Psoas muscle (tissue), 8 donors: Measurements from ENCODE around the gene SLC2A9. TPM values are rescaled to one million over a fixed set of nuclear protein-coding genes. Genes with fewer than 3 reads are reported as not detected.

Experiments used
- ATAC-seq, 4 donors: fragments of 200-7000 bp; cut with Tn5 transposase; one replicate each; pipeline ENCODE4 v1.9.1; 2020; ENCODE audit warnings: moderate library complexity in 3 of 4, mild to moderate bottlenecking in 2 of 4
- DNase-seq, 2 donors: peaks; one replicate each; pipeline ENCODE4 v3.0.0-alpha.2; 2020
- H3K27ac ChIP-seq: fragments of 200-600 bp; one replicate; pipeline ENCODE4 v1.8.0; 2022
- H3K27me3 ChIP-seq, 3 donors: fragments of 200-600 bp in 1 of 3; one replicate each; pipeline versions ENCODE4 v1.6.1 to v1.8.0; 2013 to 2022; ENCODE audit warnings: low read length in 2 of 3, mild to moderate bottlenecking in 2 of 3, moderate library complexity in 1 of 3; ENCODE audit not compliant: insufficient read depth in 3 of 3
- H3K36me3 ChIP-seq, 2 donors: fragments of 200-600 bp in 1 of 2; one replicate each; pipeline versions ENCODE4 v1.6.1 to v1.8.0; 2013 to 2022; ENCODE audit warnings: low read depth in 1 of 2, mild to moderate bottlenecking in 1 of 2, moderate library complexity in 1 of 2; ENCODE audit not compliant: insufficient read depth in 1 of 2
- H3K4me1 ChIP-seq: fragments of 200-600 bp; one replicate; pipeline ENCODE4 v1.8.0; 2022
- H3K4me3 ChIP-seq: fragments of 200-600 bp; one replicate; pipeline ENCODE4 v1.8.0; 2022; ENCODE audit warnings: mild to moderate bottlenecking
- H3K9me3 ChIP-seq: fragments of 200-600 bp; one replicate; pipeline ENCODE4 v1.8.0; 2022
- CTCF ChIP-seq: fragments of 200-600 bp; IDR thresholded peaks from one replicate; pipeline ENCODE4 v1.8.0; 2022; ENCODE audit warnings: antibody characterized with exemption
- WGBS, 3 donors: extraction: QIAGEN DNeasy Blood & Tissue Kit; methylation state at CpG; one replicate each; pipeline versions ENCODE4 v1.1.6 to v1.1.7; 2013; 5-methylcytosine and 5-hydroxymethylcytosine counted together
- intact Hi-C, 2 donors: fragments of 100-400 bp; cut with DNase I; formaldehyde crosslinking; loops; one replicate each; pipeline versions ENCODE4 v1.11.0 to v1.14.2; 2022
- long read RNA-seq, 2 donors: library from polyadenylated mRNA; unstranded; transcript quantifications; one replicate each; pipeline ENCODE4 v2.0.0, GENCODE V29; 2021
- polyA plus RNA-seq, 3 donors: library from polyadenylated mRNA; stranded (reverse); fragments of 200-250 nt; gene quantifications; one replicate each; pipeline ENCODE4 v1.2.3, GENCODE V29; 2013
- total RNA-seq, 4 donors: library from RNA; stranded (reverse); fragmentation: NEBNext Ultra II Directional in 2 of 4; extraction: Animal tissue kit (Norgen Biotek cat#: 25700) in 2 of 4; gene quantifications; one replicate each; pipeline versions ENCODE4 v1.2.1 to v1.2.4, GENCODE V29; 2021 to 2023
- donor health status: healthy with polysubstance abuse.
- donor health status: DM: no; HTN: no; CAD: no; lungs with moderate emphysema.
- donor health status: Bipolar disorder and iron deficiency.
- donor health status: healthy.
- donor health status: DM: yes; HTN: yes; CAD: no.
- donor health status: DM: no; HTN: no; CAD: no.
- donor health status: DM: no; HTN: no; CAD: no.
- donor health status: DM: yes; HTN: yes; CAD: no.

The SLC2A9 gene
- total RNA-seq: 1 to 10 TPM in 3 of 4 donors, under 1 TPM in 1; 0.71 to 2.4 (median 1.5) TPM
- 1 to 10 TPM in 1 of 3 donors, under 1 TPM in 2; 0.37 to 2.7 (median 0.52) TPM for polyA plus RNA-seq
- long read RNA-seq, donor 1: 0 reads
- long read RNA-seq, donor 2, partial matches to known transcripts: 0 of 1 reads
- long read RNA-seq, donor 2, other reads (novel, unspliced or antisense): 1 of 1 reads

DNA sequence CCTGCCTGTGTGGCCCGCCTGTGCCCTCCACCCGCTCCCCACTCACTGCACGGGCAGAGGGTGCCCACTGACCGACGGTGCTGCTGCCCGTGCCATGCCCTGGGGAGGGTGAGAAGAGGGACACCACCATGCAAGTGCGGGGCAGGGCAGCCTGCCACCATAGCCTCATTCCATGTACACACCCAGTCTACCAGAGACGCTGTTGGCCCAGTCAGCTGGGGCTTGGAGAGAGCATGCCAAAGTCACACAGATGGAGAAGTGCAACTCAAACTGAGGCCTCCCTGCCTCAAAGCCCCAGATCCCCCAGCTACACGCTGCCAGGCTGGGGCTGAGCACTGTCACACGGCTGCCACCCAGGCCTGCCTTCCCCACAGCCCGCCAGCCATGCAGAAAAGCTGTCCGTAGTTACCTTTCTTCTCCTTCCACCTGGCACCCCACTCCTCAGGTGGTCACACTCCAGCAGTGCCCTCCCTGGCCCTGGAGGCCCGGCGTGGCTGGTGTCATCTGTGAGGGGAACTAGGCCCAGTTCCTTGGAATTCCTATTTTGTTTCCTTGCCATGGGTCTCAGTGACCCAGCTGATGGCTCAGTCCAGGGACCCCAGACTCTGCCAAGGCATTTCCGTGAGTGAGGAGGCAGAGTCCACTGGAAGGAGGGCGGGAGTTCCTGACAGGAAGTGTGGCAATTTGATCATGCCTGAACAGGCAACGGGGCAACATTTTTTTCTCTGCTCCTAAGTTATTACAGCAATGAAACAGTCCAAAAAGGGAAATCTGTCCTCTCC, at the start of gene SLC2A9:
TSS of gene SLC2A9 (minus strand) at position 627 of the 782 bp plus-strand sequence. CDS start at position 559, 68 bp downstream.
- Histone ChIP-seq H3K27me3 (no peaks in the 10 kb centered on the region), H3K9me3 (no peaks in the 10 kb centered on the region), H3K4me1 (peaks cover 24% of the 10 kb centered on the region), H3K36me3 (no peaks in the 10 kb centered on the region), H3K4me3 (peak within 1 kb of the TSS; percentile 4), H3K27ac (peak within 1 kb of the TSS; percentile 68)
- WGBS, 3 donors: 47 to 59% (median 50%) methylated on average over 17 of the region's 17 CpGs
- TF ChIP-seq CTCF: no peak
- intact Hi-C loops: no loop called here
- DNase-seq (peak in 1 of 2 donors; percentile 63), ATAC-seq (no peak)

DNA sequence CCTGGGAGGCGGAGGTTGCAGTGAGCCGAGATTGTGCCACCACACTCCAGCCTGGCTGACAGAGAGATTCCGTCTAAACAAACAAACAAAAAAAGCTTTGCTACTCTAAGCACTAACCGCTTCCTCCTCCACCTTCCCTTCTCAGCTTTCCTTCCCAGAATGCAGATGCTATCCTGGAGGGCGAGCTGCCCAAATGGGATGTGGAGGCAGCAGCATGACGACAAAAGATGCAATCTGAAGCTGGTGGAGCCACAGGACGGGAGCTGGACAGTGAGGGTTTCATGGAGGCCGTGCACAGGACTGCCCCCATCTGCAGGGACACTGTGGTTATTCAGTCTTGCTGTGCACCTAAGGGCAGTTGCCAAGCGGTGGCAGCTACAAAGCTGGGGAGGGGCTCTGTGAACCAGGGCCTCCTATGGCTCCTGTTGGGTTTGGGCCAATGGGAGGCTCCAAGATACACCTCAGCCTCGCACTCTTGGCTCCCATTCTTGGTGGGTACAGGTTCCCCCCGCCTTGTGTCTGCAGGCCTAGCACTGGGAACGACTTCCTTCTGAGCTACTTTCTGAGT, 47.9 kb upstream of the SLC2A9 start:
- intact Hi-C loops: loop anchor here in 1 of 2 donors (10.0 kb wide), 1 partner anchor 174 kb away; no protein-coding TSS in a partner anchor
- H3K36me3 ChIP-seq: peaks cover 12 to 58% of the 10 kb centered on the region in 2 donors
- no peak for TF ChIP-seq CTCF
- H3K27ac ChIP-seq: no peak overlapping the region
- no peak overlapping the region for H3K4me3 ChIP-seq
- no peak for DNase-seq
- ATAC-seq: peak in 2 of 4 donors; percentile 15 to 19
- WGBS, 3 donors: 81 to 88% (median 84%) methylated on average over 12 of the region's 12 CpGs
- H3K4me1 ChIP-seq: no peaks in the 10 kb centered on the region
- H3K27me3 ChIP-seq: no peaks in the 10 kb centered on the region
- H3K9me3 ChIP-seq: no peaks in the 10 kb centered on the region

GRCh38 chr4:10066670-10067651, 45.7 kb upstream of the SLC2A9 start:
- Histone ChIP-seq H3K9me3 (no peaks in the 10 kb centered on the region), H3K4me3 (no peak overlapping the region), H3K36me3 (peaks cover 9 to 50% of the 10 kb centered on the region in 2 donors), H3K27me3 (no peaks in the 10 kb centered on the region), H3K4me1 (peaks cover 3% of the 10 kb centered on the region), H3K27ac (no peak overlapping the region)
- no peak for TF ChIP-seq CTCF
- intact Hi-C loops: loop anchor here in 1 of 2 donors (10.0 kb wide), 1 partner anchor 172 kb away; no protein-coding TSS in a partner anchor
- 90 to 91% (median 90%) methylated on average over 15 of the region's 15 CpGs for WGBS, 3 donors
- no peak for ATAC-seq
- no peak for DNase-seq

GRCh38 chr4:10066206-10066605, 44.9 kb upstream of the SLC2A9 start:
- H3K36me3 ChIP-seq: peaks cover 9 to 50% of the 10 kb centered on the region in 2 donors
- no peak overlapping the region for H3K27ac ChIP-seq
- DNase-seq (no peak), ATAC-seq (no peak)
- no peak for TF ChIP-seq CTCF
- intact Hi-C loops: loop anchor here in 1 of 2 donors (10.0 kb wide), 1 partner anchor 171 kb away; no protein-coding TSS in a partner anchor
- no peaks in the 10 kb centered on the region for H3K9me3 ChIP-seq
- H3K4me3 ChIP-seq: no peak overlapping the region
- WGBS, 3 donors: 46 to 72% (median 71%) methylated on average over 2 of the region's 2 CpGs
- peaks cover 3% of the 10 kb centered on the region for H3K4me1 ChIP-seq
- H3K27me3 ChIP-seq: no peaks in the 10 kb centered on the region
